HEK293 (cell line): Measurements from ENCODE around the gene UTP15.

Experiments
- CTCF ChIA-PET: fragments of 350-600 bp; formaldehyde crosslinking; extraction: SDS; loops from one replicate; lab custom pipeline; 2021; ENCODE audit warnings: antibody characterized with exemption; lab: Yijun Ruan, JAX
- POLR2A ChIA-PET: fragments of 300-600 bp; formaldehyde crosslinking; extraction: SDS; loops from one replicate; lab custom pipeline; 2020; ENCODE audit warnings: antibody characterized with exemption, inconsistent platforms; lab: Yijun Ruan, JAX
- H3K27ac ChIP-seq: fragments of 200-500 bp; sonication (Bioruptor generic); 2 replicates; pipeline ENCODE4 v1.5.1; 2014; ENCODE audit warnings: low read depth, low read length, control low read depth, inconsistent platforms; ENCODE audit errors: extremely low read depth
- H3K36me3 ChIP-seq, 2 experiments: fragments of 200-500 bp in 1 of 2; sonication (Bioruptor generic) in 1 of 2; 1 replicate in 1 of 2; 2 replicates in 1 of 2; pipeline ENCODE4 v1.5.1; 2014 to 2017; ENCODE audit warnings: inconsistent platforms in 2 of 2, low read length in 2 of 2; ENCODE audit not compliant: control insufficient read depth in 2 of 2, insufficient read depth in 1 of 2
- H3K4me1 ChIP-seq: fragments of 200-500 bp; sonication (Bioruptor generic); 2 replicates; pipeline ENCODE4 v1.5.1; 2014; ENCODE audit warnings: mild to moderate bottlenecking, low read length, inconsistent platforms; ENCODE audit not compliant: control insufficient read depth, insufficient read depth
- H3K4me3 ChIP-seq: 2 replicates; pipeline ENCODE4 v1.5.1; 2011; ENCODE audit warnings: low read depth, mild to moderate bottlenecking, control low read depth, low read length, moderate library complexity
- H3K9me3 ChIP-seq: fragments of 200-500 bp; sonication (Bioruptor generic); 2 replicates; pipeline ENCODE4 v1.5.1; 2014; ENCODE audit warnings: low read depth, low read length, inconsistent platforms; ENCODE audit not compliant: control insufficient read depth, insufficient read depth
- ATF2 ChIP-seq: fragments of 450-650 bp; formaldehyde crosslinking; IDR thresholded peaks from 2 replicates; pipeline ENCODE4 v1.5.1; 2016; ENCODE audit warnings: missing biosample characterization, missing genetic modification characterization, low read depth
- CTCF ChIP-seq: fragments of 450-650 bp; formaldehyde crosslinking; IDR thresholded peaks from 2 replicates; pipeline ENCODE4 v1.5.1; 2016; ENCODE audit warnings: missing biosample characterization, missing genetic modification characterization
- GLI4 ChIP-seq: fragments of 450-650 bp; formaldehyde crosslinking; IDR thresholded peaks from 2 replicates; pipeline ENCODE4 v1.5.1; 2016; ENCODE audit warnings: missing biosample characterization, missing genetic modification characterization
- MEIS1 ChIP-seq: sonication (generic); formaldehyde crosslinking; IDR thresholded peaks from 2 replicates; pipeline ENCODE4 v1.8.1; 2022; ENCODE audit warnings: missing genetic modification reagents, mild to moderate bottlenecking, borderline replicate concordance
- ZBTB10 ChIP-seq: fragments of 450-650 bp; formaldehyde crosslinking; IDR thresholded peaks from 2 replicates; pipeline ENCODE4 v1.5.1; 2016; ENCODE audit warnings: missing biosample characterization, missing genetic modification characterization
- ZBTB11 ChIP-seq: fragments of 450-650 bp; formaldehyde crosslinking; conservative IDR thresholded peaks from 2 replicates; pipeline ENCODE4 v1.5.1; 2016; ENCODE audit warnings: low read depth, missing biosample characterization, missing genetic modification characterization
- ZBTB21 ChIP-seq: fragments of 450-650 bp; formaldehyde crosslinking; IDR thresholded peaks from 2 replicates; pipeline ENCODE4 v1.5.1; 2017; ENCODE audit warnings: missing biosample characterization, missing genetic modification characterization
- ZBTB26 ChIP-seq: fragments of 450-650 bp; formaldehyde crosslinking; optimal IDR thresholded peaks from 2 replicates; pipeline ENCODE3; 2016; ENCODE audit warnings: missing biosample characterization, mild to moderate bottlenecking, missing genetic modification characterization
- ZBTB6 ChIP-seq: fragments of 450-650 bp; formaldehyde crosslinking; IDR thresholded peaks from 2 replicates; pipeline ENCODE4 v1.5.1; 2017; ENCODE audit warnings: missing biosample characterization, missing genetic modification characterization
- ZFP3 ChIP-seq: fragments of 450-650 bp; formaldehyde crosslinking; IDR thresholded peaks from 2 replicates; pipeline ENCODE4 v1.5.1; 2016; ENCODE audit warnings: low read depth, missing biosample characterization, missing genetic modification characterization
- ZIC2 ChIP-seq: fragments of 450-650 bp; formaldehyde crosslinking; IDR thresholded peaks from 2 replicates; pipeline ENCODE4 v1.5.1; 2016; ENCODE audit warnings: missing biosample characterization, missing genetic modification characterization
- ZNF24 ChIP-seq: fragments of 450-650 bp; formaldehyde crosslinking; IDR thresholded peaks from 2 replicates; pipeline ENCODE4 v1.5.1; 2016; ENCODE audit warnings: missing biosample characterization, missing genetic modification characterization
- ZNF248 ChIP-seq: fragments of 450-650 bp; formaldehyde crosslinking; IDR thresholded peaks from 2 replicates; pipeline ENCODE4 v1.5.1; 2017; ENCODE audit warnings: missing biosample characterization, missing genetic modification characterization
- ZNF26 ChIP-seq: fragments of 450-650 bp; formaldehyde crosslinking; IDR thresholded peaks from 2 replicates; pipeline ENCODE4 v1.5.1; 2016; ENCODE audit warnings: missing biosample characterization, missing genetic modification characterization
- ZNF391 ChIP-seq: fragments of 450-650 bp; formaldehyde crosslinking; IDR thresholded peaks from 2 replicates; pipeline ENCODE4 v1.5.1; 2016; ENCODE audit warnings: low read depth, missing biosample characterization, missing genetic modification characterization, borderline replicate concordance
- ZNF423 ChIP-seq: fragments of 450-650 bp; formaldehyde crosslinking; IDR thresholded peaks from 2 replicates; pipeline ENCODE4 v1.5.1; 2016; ENCODE audit warnings: missing biosample characterization, missing genetic modification characterization
- ZNF571 ChIP-seq: fragments of 450-650 bp; formaldehyde crosslinking; IDR thresholded peaks from 2 replicates; pipeline ENCODE4 v1.5.0; 2017; ENCODE audit warnings: missing biosample characterization, missing genetic modification characterization
- ZNF654 ChIP-seq: fragments of 450-650 bp; formaldehyde crosslinking; IDR thresholded peaks from 2 replicates; pipeline ENCODE4 v1.5.1; 2016; ENCODE audit warnings: low read depth, missing biosample characterization, missing genetic modification characterization

UTP15 gene

GRCh38 chr5:73623901-73624404, 58.4 kb downstream of the UTP15 start:
- TF ChIP-seq ZNF24 (tag by site-specific recombination) (no peak), ZNF654 (tag by site-specific recombination) (no peak), ZBTB21 (tag by site-specific recombination) (no peak), GLI4 (tag by site-specific recombination) (no peak), ZNF248 (no peak), ATF2 (tag by site-specific recombination) (no peak)
- Histone ChIP-seq H3K27ac (no peak overlapping the region), H3K9me3 (no peaks in the 10 kb centered on the region), H3K36me3 (no peaks in the 10 kb centered on the region), H3K4me3 (no peak overlapping the region), H3K4me1 (peaks cover 17% of the 10 kb centered on the region)
- POLR2A ChIA-PET, result interaction anchor here (0.7 kb wide), 1 partner anchor 171 kb away, joined by 3 read pairs; no protein-coding TSS in a partner anchor
- CTCF ChIA-PET, result interaction anchor here (0.7 to 1.3 kb wide), 3 partner anchors 33 to 1315 kb away, joined by 3 to 4 read pairs (median 4); no protein-coding TSS in a partner anchor

- CTCF ChIA-PET, result interaction anchor here (0.7 to 1.2 kb wide), 5 partner anchors 8 to 1314 kb away, joined by 3 to 12 read pairs (median 4); no protein-coding TSS in a partner anchor
- no peak for TF ChIP-seq ZBTB6
- TF ChIP-seq MEIS1, result no peak
- no peak for TF ChIP-seq CTCF (tag by site-specific recombination)
- no peak for TF ChIP-seq ZBTB11 (tag by site-specific recombination)
- no peak for TF ChIP-seq ZNF571 (tag by site-specific recombination)
- TF ChIP-seq ZNF26 (tag by site-specific recombination), result no peak
- no peak for TF ChIP-seq ZBTB10 (tag by site-specific recombination)
- TF ChIP-seq ZNF391 (tag by site-specific recombination), result no peak
- no peak for TF ChIP-seq ZFP3 (tag by site-specific recombination)
- TF ChIP-seq ZBTB26, result no peak
- no peak for TF ChIP-seq ZNF423 (tag by site-specific recombination)
- TF ChIP-seq ZIC2, result no peak
These were observed 59.3 kb downstream of the UTP15 start for GRCh38 chr5:73624888-73625287.

More at GRCh38 chr5:73624888-73625287, 59.3 kb downstream of the UTP15 start:
- H3K27ac ChIP-seq, result no peak overlapping the region
- no peak overlapping the region for H3K4me3 ChIP-seq
- peaks cover 17% of the 10 kb centered on the region for H3K4me1 ChIP-seq
- H3K9me3 ChIP-seq, result no peaks in the 10 kb centered on the region
- H3K36me3 ChIP-seq, result no peaks in the 10 kb centered on the region
- POLR2A ChIA-PET, result interaction anchor here (0.7 to 1.2 kb wide), 2 partner anchors 15 to 170 kb away, joined by 3 to 7 read pairs; no protein-coding TSS in a partner anchor
